ENCODE measurements around the gene DLEC1.

DNA sequence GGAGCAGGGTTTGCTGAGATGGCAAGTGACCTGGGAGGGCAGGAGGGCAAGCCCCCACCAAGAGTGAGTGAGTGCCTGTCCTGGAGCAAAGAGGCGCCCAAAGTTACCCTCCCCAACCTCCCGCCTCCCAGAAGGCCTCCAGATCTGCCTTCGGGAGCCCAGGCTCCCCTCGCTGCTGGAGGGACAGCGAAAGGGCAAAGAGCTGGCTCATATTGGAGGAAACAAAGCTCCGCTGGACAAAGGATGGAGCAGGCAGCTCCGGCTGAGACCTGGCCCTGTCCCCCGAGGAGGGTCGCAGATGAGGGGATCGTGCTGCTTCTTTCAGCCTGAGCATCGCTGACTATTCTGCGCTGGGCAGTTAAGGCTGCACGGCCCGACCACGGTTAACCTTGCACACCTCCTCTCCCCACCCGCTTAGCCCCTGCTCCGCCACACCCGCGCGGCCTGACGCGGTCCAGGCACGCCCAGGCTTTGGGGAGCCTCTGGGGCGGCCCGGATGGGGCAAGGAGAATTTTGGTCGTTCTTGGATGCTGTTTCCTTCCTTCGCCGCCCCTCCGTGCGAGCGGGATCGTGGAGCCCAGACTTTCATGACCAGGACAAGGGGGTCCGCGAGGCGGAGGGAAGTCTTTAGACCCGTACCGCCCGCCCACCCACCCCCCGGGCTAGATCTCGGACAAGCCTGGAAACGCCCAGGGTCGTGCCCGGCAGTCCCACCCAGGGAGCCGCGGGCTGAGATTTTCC, 10.2 kb upstream of the DLEC1 start:
- TF ChIP-seq CTCF (IDR thresholded peaks at IDR 0.05) = no peak
- no peak for TF ChIP-seq RAD21 (conservative IDR thresholded peaks at IDR 0.05 in 1 of 2, IDR thresholded peaks at IDR 0.05 in 1 of 2)
- TF ChIP-seq HOXB13 (CRISPR knock-in tag; IDR thresholded peaks at IDR 0.05; ENCODE audit: low read depth) = no peak
- TF ChIP-seq REST (IDR thresholded peaks at IDR 0.05) = no peak

Data from A549 (cell line).